GM18951 (cell line): ENCODE data around the gene PRPF8.

Experiments
- POLR2A ChIP-seq: IDR thresholded peaks from 4 replicates; pipeline ENCODE4 v1.6.1; 2011; ENCODE audit warnings: mild to moderate bottlenecking; ENCODE audit not compliant: insufficient read length, insufficient read depth; ENCODE audit errors: extremely low read depth
- in situ Hi-C: fragments of 300-500 bp; cut with MboI; formaldehyde crosslinking; loops from one replicate; pipeline ENCODE4 v1.12.0; 2022; ENCODE audit warnings: low sequenced_read_pairs, mixed read lengths, inconsistent platforms; ENCODE audit not compliant: unreplicated experiment

Gene PRPF8

DNA sequence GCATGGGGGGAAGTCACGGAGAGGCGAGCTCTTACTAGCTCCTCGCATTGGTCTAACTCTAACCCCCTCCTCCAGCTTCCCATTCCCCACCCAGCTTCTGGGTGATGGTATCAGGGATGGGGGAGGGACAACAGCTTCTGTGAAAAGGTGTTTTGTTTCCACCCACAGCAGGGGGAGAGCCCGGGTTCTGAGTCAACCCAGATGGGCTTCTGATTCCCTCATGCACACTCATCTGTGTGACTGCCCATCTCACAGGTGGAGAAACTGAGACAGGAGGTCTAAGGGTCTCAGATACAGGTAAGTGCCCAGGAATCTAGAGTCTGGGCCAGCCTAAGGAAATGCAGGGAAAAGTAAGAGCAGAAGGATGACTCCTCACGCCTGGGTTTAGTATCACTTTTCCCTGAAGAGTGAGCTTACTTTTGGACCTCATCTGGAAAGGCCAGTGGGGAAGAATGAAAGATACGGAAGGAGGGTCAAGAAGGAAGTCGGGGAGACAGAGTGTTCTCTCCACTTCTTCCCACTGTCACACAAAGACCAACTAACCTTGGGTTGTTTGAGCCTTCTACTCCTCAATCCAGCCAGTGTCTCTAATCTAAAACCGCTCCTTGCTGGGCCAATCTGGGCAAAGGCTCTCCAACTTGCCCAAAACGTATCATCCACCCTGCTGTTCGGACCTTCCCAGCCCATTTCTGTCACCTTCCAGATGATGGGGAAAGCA, 28.7 kb upstream of the PRPF8 start:
- no peak for TF ChIP-seq POLR2A
- in situ Hi-C loops, result loop anchor here (25.0 kb wide), 1 partner anchor 324 kb away; the partner anchor contains the start of genes DPH1, OVCA2 and RTN4RL1

- in situ Hi-C loops, result loop anchor here (25.0 kb wide), 1 partner anchor 325 kb away; the partner anchor contains the start of genes DPH1, OVCA2 and RTN4RL1
- TF ChIP-seq POLR2A, result no peak
Measured at GRCh38 chr17:1712271-1712670, 27.6 kb upstream of the PRPF8 start.

DNA sequence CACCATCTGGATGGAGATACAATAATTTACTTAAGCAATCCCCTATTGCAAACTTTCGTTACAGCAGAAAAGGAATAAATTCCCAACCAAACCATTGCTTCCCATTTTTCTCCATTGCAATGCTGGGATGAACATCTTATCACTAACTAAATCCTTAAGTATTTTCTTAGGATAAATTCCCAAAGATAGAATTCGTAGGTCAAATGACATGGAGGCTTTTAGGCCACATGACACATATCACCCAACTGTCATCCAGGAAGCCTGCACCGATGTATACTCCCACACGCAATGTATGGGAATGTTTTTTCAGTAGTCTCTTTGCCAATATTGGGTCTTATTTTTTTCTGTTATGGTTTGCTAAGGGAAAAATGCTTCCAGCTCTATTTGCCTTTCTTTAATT, 27.1 kb upstream of the PRPF8 start:
- no peak for TF ChIP-seq POLR2A
- in situ Hi-C loops, result loop anchor here (25.0 kb wide), 1 partner anchor 325 kb away; the partner anchor contains the start of genes DPH1, OVCA2 and RTN4RL1

DNA sequence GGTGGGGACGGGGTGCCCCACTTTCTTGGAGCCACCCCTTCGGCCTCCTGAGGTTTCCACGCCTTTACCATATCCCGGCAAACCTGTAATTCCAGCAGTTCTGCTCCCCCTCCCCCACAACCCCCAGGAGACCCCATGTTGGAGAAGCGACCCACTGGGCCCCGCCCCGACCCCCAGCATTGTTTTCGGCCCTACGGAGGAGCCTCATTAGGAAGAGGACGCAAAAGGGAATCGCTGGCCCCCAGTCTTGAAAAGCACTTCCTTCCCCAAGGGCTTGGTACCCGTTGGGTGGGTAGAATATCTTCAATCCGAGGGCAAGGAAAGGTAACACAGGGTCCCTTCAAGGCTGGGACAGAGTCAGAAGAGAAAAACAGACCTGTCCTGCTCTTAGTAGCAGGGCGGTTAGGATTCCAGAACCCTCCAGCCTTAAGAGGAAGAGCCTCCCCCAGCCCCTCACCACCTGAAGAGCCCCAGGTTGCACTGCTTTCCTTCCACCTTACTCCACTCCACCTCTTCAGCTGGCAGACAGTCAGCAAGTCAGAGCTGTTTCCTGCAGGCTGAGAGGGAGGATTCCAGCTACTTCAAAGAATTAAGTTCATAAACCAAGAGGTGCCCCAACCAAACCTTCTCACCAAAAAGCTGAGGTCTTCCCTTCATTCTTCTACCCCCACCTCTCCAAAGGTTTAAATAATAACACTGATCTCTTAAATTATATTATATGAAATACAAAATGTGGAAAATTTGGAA, 26.3 kb upstream of the PRPF8 start:
- no peak for TF ChIP-seq POLR2A
- in situ Hi-C loops, result loop anchor here (25.0 kb wide), 1 partner anchor 326 kb away; the partner anchor contains the start of genes DPH1, OVCA2 and RTN4RL1

DNA sequence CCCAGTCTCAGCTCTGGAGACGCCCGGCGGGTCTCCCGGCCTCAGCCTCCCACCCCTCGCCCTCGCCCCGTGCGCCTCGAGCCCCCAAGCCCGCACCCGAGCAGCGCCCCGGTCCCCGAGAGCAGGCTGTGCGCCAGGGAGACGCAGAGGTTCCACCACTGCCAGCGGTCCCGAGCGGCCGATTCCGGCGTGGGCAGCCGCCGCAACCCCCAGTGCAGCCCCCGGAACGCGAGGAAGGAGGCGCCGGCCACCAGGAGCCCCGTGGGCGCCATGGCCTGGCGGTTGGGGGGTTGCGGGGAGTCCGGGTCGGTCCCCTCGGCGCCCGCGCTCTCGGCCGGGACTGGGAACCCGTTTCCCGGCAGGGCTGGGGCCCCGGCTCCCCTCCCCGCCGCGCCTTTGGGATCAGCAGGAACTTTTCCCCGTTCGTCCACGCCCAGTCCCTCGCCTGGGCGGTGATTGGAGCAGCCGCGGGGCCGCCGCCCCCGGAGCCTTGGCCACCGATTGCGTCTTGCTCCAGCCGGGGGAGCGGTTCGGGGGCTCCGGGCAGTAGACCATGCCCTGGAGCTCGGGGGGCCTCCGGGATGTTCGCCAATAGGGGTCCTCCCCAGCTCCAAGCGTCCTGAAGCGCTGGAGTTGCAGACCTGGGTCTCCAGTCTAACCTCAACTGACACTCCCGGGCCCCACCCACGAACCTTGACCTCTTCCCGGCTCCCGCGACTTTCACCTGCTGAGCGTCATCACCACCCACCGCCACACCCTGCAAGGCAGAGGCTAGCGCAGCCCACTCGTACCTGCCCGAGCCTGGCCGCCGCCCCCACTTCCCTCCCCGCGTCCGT, 25.5 kb upstream of the PRPF8 start, which contains the start of gene TLCD2:
TSS of gene TLCD2 (minus strand) at position 407 of the 836 bp plus-strand sequence. CDS start at position 272, 135 bp downstream.
- in situ Hi-C loops, result loop anchor here (25.0 kb wide), 1 partner anchor 327 kb away; the partner anchor contains the start of genes DPH1, OVCA2 and RTN4RL1
- no peak for TF ChIP-seq POLR2A

- no peak for TF ChIP-seq POLR2A
- in situ Hi-C loops, result loop anchor here (25.0 kb wide), 1 partner anchor 328 kb away; the partner anchor contains the start of genes DPH1, OVCA2 and RTN4RL1
Measured at GRCh38 chr17:1709403-1709951, 24.8 kb upstream of the PRPF8 start.

- in situ Hi-C loops, result loop anchor here (25.0 kb wide), 1 partner anchor 328 kb away; the partner anchor contains the start of genes DPH1, OVCA2 and RTN4RL1
Measured at GRCh38 chr17:1708791-1709346, 24.2 kb upstream of the PRPF8 start.

GRCh38 chr17:1707107-1707506, 22.4 kb upstream of the PRPF8 start:
- in situ Hi-C loops, result loop anchor here (25.0 kb wide), 1 partner anchor 330 kb away; the partner anchor contains the start of genes DPH1, OVCA2 and RTN4RL1
- no peak for TF ChIP-seq POLR2A

DNA sequence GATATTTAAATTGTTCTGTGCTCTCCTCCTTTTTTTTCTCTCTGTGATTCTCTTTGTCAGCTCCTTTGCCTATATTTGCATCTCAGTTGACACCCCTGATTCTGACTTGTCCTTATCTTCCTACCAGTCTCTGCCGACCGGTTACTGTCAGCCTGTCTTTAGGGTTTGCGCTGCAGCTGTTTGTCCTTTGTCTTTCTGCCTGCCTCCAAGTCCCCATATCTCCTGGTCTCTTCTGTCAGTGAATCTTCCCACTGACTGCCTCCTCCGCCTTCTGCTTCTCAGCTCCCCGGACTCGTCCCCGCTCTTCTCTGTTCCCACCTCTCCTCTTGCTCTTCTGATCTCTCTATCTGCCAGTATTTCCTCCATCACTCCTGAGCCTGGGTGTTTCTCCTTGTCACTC, 20.3 kb upstream of the PRPF8 start:
- in situ Hi-C loops, result loop anchor here (25.0 kb wide), 1 partner anchor 332 kb away; the partner anchor contains the start of genes DPH1, OVCA2 and RTN4RL1

DNA sequence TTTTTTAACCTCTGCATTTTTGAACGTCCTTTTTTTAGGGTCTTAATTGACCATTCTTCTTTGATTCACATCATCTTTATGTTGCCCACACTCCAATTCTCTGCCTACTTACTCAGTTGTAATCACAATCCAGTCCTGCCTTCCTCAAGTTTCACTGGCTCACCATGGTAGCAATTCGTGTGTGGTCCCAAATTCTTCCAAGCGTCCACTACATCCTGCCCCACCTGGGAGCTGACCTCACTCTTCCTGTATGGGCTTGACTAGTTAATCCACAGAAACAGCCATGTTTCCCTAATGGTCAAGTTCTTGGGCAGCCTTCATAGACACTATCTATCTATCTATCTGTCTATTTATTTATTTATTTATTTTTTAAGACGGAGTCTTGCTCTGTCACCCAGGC, 18.4 kb upstream of the PRPF8 start:
- in situ Hi-C loops, result loop anchor here (25.0 kb wide), 1 partner anchor 334 kb away; the partner anchor contains the start of genes DPH1, OVCA2 and RTN4RL1
- TF ChIP-seq POLR2A, result no peak

More for the DNA sequence above, 20.3 kb upstream of the PRPF8 start:
- TF ChIP-seq POLR2A, result no peak

DNA sequence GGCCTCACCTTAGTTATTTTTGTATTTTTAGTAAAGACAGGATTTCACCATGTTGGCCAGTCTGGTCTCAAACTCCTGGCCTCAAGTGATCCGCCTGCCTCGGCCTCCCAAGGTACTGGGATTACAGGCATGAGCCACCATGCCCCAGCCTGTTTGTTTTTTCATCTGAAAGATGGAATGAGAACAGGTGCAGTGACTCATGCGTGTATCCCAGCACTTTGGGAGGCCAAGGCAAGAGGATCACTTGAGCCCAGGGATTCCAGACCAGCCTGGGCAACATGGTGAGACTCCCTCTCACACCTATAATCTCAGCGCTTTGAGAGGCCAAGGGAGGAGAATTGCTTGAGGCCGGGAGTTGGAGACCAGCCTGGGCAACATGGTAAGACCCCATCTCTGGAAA, 15.2 kb upstream of the PRPF8 start:
- in situ Hi-C loops, result loop anchor here (25.0 kb wide), 1 partner anchor 337 kb away; the partner anchor contains the start of genes DPH1, OVCA2 and RTN4RL1

DNA sequence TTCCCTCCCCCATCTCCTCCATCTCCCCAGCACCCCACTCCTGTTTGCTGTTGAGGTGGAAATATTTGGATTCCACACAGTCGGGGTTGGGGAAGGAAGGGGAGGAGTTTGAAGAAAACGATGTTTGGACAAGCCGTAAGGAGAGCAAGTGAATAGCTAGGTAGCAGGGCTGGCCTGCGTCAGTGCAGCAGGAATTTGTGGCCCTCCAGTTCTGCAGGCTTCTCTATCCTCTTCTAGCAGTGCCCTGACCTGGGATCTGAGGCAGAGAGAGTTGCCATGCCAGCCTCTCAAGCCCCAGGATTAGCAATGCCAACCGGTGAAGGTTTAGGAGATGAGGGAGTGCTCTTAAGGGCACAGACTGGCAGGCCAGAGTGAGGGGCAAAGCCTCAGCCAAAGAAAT, 13.0 kb upstream of the PRPF8 start:
- TF ChIP-seq POLR2A, result no peak
- in situ Hi-C loops, result no loop called here
